Testis (tissue), 2 donors: ENCODE data around the gene CKS1B.

ENCODE experiments used
- POLR2A ChIP-seq: fragments of 450-650 bp; IDR thresholded peaks from one replicate; pipeline ENCODE4 v1.6.1; 2017; ENCODE audit warnings: antibody characterized with exemption, mild to moderate bottlenecking, moderate library complexity
- TF ChIP-seq, protein P1 (sequence below), 3 experiments: fragments of 450-650 bp in 2 of 3; fragments of 200-600 bp in 1 of 3; sonication (generic) in 1 of 3; IDR thresholded peaks; one replicate each; pipeline ENCODE4 v1.5.1; 2016 to 2019; ENCODE audit warnings: antibody characterized with exemption in 3 of 3, mild to moderate bottlenecking in 2 of 3, moderate library complexity in 1 of 3

DNA sequence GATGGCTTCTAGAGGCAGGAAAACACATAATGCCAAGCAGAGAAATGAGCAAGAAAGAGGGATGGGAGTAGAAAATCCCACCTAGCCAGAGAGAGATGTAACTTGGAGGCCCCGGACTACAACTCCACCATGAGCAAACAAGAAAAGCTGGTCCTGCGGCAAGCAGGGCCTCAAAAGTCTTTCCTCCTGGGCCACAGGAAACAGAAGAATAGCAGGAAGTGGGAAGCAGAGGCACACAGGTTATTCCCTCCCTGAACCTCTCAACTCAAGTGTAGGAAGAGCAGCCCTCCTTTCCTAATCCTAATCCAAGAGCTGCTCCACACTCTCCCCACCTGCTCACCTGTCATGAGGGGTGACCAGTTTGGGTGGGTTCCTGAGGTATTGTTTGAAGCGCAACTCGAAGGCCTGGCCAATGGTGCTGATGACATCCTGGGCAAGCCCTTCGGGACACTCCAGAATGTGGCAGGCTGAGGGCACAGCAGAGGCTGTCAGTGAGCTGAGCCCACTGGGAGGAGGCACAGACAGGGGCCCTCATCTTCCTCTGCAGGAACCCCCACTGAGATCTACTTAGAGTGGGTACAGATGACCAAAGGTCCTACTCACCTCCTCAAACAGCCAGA, 7.0 kb upstream of the CKS1B start:
- TF ChIP-seq, protein P1, sequence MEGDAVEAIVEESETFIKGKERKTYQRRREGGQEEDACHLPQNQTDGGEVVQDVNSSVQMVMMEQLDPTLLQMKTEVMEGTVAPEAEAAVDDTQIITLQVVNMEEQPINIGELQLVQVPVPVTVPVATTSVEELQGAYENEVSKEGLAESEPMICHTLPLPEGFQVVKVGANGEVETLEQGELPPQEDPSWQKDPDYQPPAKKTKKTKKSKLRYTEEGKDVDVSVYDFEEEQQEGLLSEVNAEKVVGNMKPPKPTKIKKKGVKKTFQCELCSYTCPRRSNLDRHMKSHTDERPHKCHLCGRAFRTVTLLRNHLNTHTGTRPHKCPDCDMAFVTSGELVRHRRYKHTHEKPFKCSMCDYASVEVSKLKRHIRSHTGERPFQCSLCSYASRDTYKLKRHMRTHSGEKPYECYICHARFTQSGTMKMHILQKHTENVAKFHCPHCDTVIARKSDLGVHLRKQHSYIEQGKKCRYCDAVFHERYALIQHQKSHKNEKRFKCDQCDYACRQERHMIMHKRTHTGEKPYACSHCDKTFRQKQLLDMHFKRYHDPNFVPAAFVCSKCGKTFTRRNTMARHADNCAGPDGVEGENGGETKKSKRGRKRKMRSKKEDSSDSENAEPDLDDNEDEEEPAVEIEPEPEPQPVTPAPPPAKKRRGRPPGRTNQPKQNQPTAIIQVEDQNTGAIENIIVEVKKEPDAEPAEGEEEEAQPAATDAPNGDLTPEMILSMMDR (IDR thresholded peaks at IDR 0.05) = no peak
- no peak for TF ChIP-seq POLR2A
